HEK293 (cell line): ENCODE data around the gene GRM4.
A peak's percentile ranks its signal among the peaks of the same experiment; 100 is the strongest.

ENCODE experiments used
- CTCF ChIA-PET: fragments of 350-600 bp; formaldehyde crosslinking; extraction: SDS; loops from one replicate; lab custom pipeline; 2021; ENCODE audit warnings: antibody characterized with exemption; lab: Yijun Ruan, JAX
- POLR2A ChIA-PET: fragments of 300-600 bp; formaldehyde crosslinking; extraction: SDS; loops from one replicate; lab custom pipeline; 2020; ENCODE audit warnings: antibody characterized with exemption, inconsistent platforms; lab: Yijun Ruan, JAX
- H3K27ac ChIP-seq: fragments of 200-500 bp; sonication (Bioruptor generic); 2 replicates; pipeline ENCODE4 v1.5.1; 2014; ENCODE audit warnings: low read depth, low read length, control low read depth, inconsistent platforms; ENCODE audit errors: extremely low read depth
- H3K36me3 ChIP-seq, 2 experiments: fragments of 200-500 bp in 1 of 2; sonication (Bioruptor generic) in 1 of 2; 1 replicate in 1 of 2; 2 replicates in 1 of 2; pipeline ENCODE4 v1.5.1; 2014 to 2017; ENCODE audit warnings: inconsistent platforms in 2 of 2, low read length in 2 of 2; ENCODE audit not compliant: control insufficient read depth in 2 of 2, insufficient read depth in 1 of 2
- H3K4me1 ChIP-seq: fragments of 200-500 bp; sonication (Bioruptor generic); 2 replicates; pipeline ENCODE4 v1.5.1; 2014; ENCODE audit warnings: mild to moderate bottlenecking, low read length, inconsistent platforms; ENCODE audit not compliant: control insufficient read depth, insufficient read depth
- H3K4me3 ChIP-seq: 2 replicates; pipeline ENCODE4 v1.5.1; 2011; ENCODE audit warnings: low read depth, mild to moderate bottlenecking, control low read depth, low read length, moderate library complexity
- H3K9me3 ChIP-seq: fragments of 200-500 bp; sonication (Bioruptor generic); 2 replicates; pipeline ENCODE4 v1.5.1; 2014; ENCODE audit warnings: low read depth, low read length, inconsistent platforms; ENCODE audit not compliant: control insufficient read depth, insufficient read depth
- EGR2 ChIP-seq: fragments of 450-650 bp; formaldehyde crosslinking; IDR thresholded peaks from 2 replicates; pipeline ENCODE4 v1.5.1; 2016; ENCODE audit warnings: low read depth, missing biosample characterization, missing genetic modification characterization
- REPIN1 ChIP-seq: fragments of 450-650 bp; formaldehyde crosslinking; IDR thresholded peaks from 2 replicates; pipeline ENCODE4 v1.5.1; 2017; ENCODE audit warnings: missing biosample characterization, missing genetic modification characterization, low read depth
- ZBTB20 ChIP-seq: fragments of 450-650 bp; formaldehyde crosslinking; IDR thresholded peaks from 2 replicates; pipeline ENCODE4 v1.5.1; 2016; ENCODE audit warnings: missing biosample characterization, missing genetic modification characterization
- ZNF114 ChIP-seq: fragments of 450-650 bp; formaldehyde crosslinking; IDR thresholded peaks from 2 replicates; pipeline ENCODE4 v1.5.0; 2017; ENCODE audit warnings: missing biosample characterization, missing genetic modification characterization
- ZNF2 ChIP-seq: fragments of 450-650 bp; formaldehyde crosslinking; IDR thresholded peaks from 2 replicates; pipeline ENCODE4 v1.5.1; 2016; ENCODE audit warnings: missing biosample characterization, missing genetic modification characterization
- ZNF266 ChIP-seq: fragments of 450-650 bp; formaldehyde crosslinking; IDR thresholded peaks from 2 replicates; pipeline ENCODE4 v1.5.1; 2016; ENCODE audit warnings: missing biosample characterization, missing genetic modification characterization, low read depth
- ZNF274 ChIP-seq, 2 experiments: fragments of 200-500 bp in 1 of 2; fragments of 450-650 bp in 1 of 2; sonication (Bioruptor generic) in 1 of 2; formaldehyde crosslinking in 1 of 2; IDR thresholded peaks; 2 replicates each; pipeline versions ENCODE4 v1.5.1 to v1.6.1; 2014 to 2016; ENCODE audit warnings: borderline replicate concordance in 1 of 2, inconsistent platforms in 1 of 2, low read length in 1 of 2, missing biosample characterization in 1 of 2, missing genetic modification characterization in 1 of 2
- ZNF335 ChIP-seq: fragments of 450-650 bp; formaldehyde crosslinking; conservative IDR thresholded peaks from 2 replicates; pipeline ENCODE4 v1.5.1; 2016; ENCODE audit warnings: missing biosample characterization, missing genetic modification characterization
- ZNF391 ChIP-seq: fragments of 450-650 bp; formaldehyde crosslinking; IDR thresholded peaks from 2 replicates; pipeline ENCODE4 v1.5.1; 2016; ENCODE audit warnings: low read depth, missing biosample characterization, missing genetic modification characterization, borderline replicate concordance
- ZNF48 ChIP-seq: fragments of 450-650 bp; formaldehyde crosslinking; IDR thresholded peaks from 2 replicates; pipeline ENCODE4 v1.5.1; 2016; ENCODE audit warnings: missing biosample characterization, missing genetic modification characterization
- ZNF529 ChIP-seq: fragments of 450-650 bp; formaldehyde crosslinking; IDR thresholded peaks from 2 replicates; pipeline ENCODE4 v1.5.1; 2017; ENCODE audit warnings: missing genetic modification characterization, missing biosample characterization; ENCODE audit not compliant: insufficient replicate concordance
- ZNF623 ChIP-seq: fragments of 450-650 bp; formaldehyde crosslinking; IDR thresholded peaks from 2 replicates; pipeline ENCODE4 v1.5.1; 2016; ENCODE audit warnings: missing biosample characterization, missing genetic modification characterization
- ZNF624 ChIP-seq: fragments of 450-650 bp; formaldehyde crosslinking; IDR thresholded peaks from 2 replicates; pipeline ENCODE4 v1.5.1; 2017; ENCODE audit warnings: missing biosample characterization, missing genetic modification characterization
- ZNF76 ChIP-seq: fragments of 450-650 bp; formaldehyde crosslinking; IDR thresholded peaks from 2 replicates; pipeline ENCODE4; 2016; ENCODE audit warnings: low read depth, missing biosample characterization, missing genetic modification characterization, borderline replicate concordance
- ZSCAN23 ChIP-seq: fragments of 450-650 bp; formaldehyde crosslinking; IDR thresholded peaks from 2 replicates; pipeline ENCODE4 v1.5.1; 2016; ENCODE audit warnings: missing biosample characterization, missing genetic modification characterization
- TF ChIP-seq, protein P1 (sequence below): fragments of 450-650 bp; formaldehyde crosslinking; IDR thresholded peaks from 2 replicates; pipeline ENCODE4 v1.5.1; 2016; ENCODE audit warnings: missing biosample characterization, missing genetic modification characterization
- TF ChIP-seq, protein P2 (sequence below): fragments of 450-650 bp; formaldehyde crosslinking; IDR thresholded peaks from 2 replicates; pipeline ENCODE4 v1.5.0; 2017; ENCODE audit warnings: missing biosample characterization, missing genetic modification characterization, borderline replicate concordance
- TF ChIP-seq, protein P3 (sequence below): fragments of 450-650 bp; formaldehyde crosslinking; optimal IDR thresholded peaks from 2 replicates; pipeline ENCODE3; 2016; ENCODE audit warnings: missing biosample characterization, mild to moderate bottlenecking, missing genetic modification characterization

GRM4 gene

DNA sequence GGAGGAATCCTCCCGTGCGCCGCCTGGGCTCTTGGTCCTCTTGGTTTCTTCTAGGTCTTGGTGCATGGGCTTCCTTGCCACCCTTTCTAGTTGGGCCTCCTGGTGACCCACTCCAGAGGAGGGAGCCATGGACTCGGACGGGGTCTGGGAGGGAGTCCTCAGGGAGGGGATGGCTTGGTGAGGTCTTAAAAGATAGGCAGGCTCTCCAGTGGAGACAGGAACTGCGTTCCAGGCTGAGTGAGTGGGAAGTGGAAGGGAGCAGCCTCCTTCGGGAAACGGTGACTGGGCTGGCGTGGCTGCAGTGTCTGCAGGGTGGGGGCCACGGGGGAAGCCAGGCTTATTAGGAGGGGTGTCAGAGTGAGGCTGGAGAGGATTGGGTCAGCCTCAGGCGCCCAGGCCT lies 152.8 kb downstream of the GRM4 start:
- Histone ChIP-seq H3K4me3 (no peak overlapping the region), H3K9me3 (no peaks in the 10 kb centered on the region), H3K4me1 (peaks cover 9% of the 10 kb centered on the region), H3K36me3 (no peaks in the 10 kb centered on the region), H3K27ac (no peak overlapping the region)
- TF ChIP-seq EGR2 (tag by site-specific recombination): peak; percentile 18; the same call in 1 of the 2 replicates
- TF ChIP-seq, protein P1, sequence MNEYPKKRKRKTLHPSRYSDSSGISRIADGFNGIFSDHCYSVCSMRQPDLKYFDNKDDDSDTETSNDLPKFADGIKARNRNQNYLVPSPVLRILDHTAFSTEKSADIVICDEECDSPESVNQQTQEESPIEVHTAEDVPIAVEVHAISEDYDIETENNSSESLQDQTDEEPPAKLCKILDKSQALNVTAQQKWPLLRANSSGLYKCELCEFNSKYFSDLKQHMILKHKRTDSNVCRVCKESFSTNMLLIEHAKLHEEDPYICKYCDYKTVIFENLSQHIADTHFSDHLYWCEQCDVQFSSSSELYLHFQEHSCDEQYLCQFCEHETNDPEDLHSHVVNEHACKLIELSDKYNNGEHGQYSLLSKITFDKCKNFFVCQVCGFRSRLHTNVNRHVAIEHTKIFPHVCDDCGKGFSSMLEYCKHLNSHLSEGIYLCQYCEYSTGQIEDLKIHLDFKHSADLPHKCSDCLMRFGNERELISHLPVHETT (tag by site-specific recombination): no peak
- ChIA-PET POLR2A (interaction anchor here (0.6 kb wide), 2 partner anchors 1031 to 1406 kb away, joined by 3 to 8 read pairs; no protein-coding TSS in a partner anchor), CTCF (interaction anchor here (0.6 kb wide), 1 partner anchor 9 kb away, joined by 3 read pairs; no protein-coding TSS in a partner anchor)

DNA sequence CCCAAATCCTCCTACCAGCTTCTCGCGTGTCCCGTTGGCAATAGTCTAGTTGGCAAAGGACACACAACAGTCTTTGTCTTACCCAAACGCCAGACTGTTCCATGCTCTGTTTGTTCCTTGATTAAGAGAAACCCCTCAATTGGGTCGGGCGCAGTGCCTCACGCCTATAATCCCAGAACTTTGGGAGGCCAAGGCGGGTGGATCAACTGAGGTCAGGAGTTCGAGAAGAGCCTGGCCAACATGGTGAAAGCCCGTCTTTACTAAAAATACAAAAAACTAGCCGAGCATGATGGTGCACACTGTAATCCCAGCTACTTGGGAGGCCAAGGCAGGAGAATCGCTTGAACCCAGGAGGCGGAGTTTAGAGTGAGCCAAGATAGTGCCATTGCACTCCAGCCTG lies 153.7 kb downstream of the GRM4 start:
- ChIA-PET POLR2A (interaction anchor here (0.6 to 0.7 kb wide), 3 partner anchors 1032 to 1406 kb away, joined by 3 to 8 read pairs (median 6); no protein-coding TSS in a partner anchor), CTCF (interaction anchor here (0.6 to 1.2 kb wide), 2 partner anchors 35 to 43 kb away, joined by 3 to 4 read pairs; no protein-coding TSS in a partner anchor)
- TF ChIP-seq ZBTB20 (tag by site-specific recombination) (no peak), ZNF2 (no peak), ZNF391 (tag by site-specific recombination) (no peak), ZNF624 (tag by site-specific recombination) (no peak), ZNF114 (tag by site-specific recombination) (no peak), ZNF529 (tag by site-specific recombination) (no peak), ZNF266 (no peak), ZNF335 (tag by site-specific recombination) (no peak), ZSCAN23 (tag by site-specific recombination) (no peak), ZNF76 (no peak), ZNF623 (tag by site-specific recombination) (no peak), ZNF274 (IDR thresholded peaks at IDR 0.05; ENCODE audit: low read length) (no peak), ZNF274 (tag by site-specific recombination; IDR thresholded peaks at IDR 0.05; ENCODE audit: borderline replicate concordance) (no peak), ZNF48 (no peak), REPIN1 (no peak)
- TF ChIP-seq, protein P2, sequence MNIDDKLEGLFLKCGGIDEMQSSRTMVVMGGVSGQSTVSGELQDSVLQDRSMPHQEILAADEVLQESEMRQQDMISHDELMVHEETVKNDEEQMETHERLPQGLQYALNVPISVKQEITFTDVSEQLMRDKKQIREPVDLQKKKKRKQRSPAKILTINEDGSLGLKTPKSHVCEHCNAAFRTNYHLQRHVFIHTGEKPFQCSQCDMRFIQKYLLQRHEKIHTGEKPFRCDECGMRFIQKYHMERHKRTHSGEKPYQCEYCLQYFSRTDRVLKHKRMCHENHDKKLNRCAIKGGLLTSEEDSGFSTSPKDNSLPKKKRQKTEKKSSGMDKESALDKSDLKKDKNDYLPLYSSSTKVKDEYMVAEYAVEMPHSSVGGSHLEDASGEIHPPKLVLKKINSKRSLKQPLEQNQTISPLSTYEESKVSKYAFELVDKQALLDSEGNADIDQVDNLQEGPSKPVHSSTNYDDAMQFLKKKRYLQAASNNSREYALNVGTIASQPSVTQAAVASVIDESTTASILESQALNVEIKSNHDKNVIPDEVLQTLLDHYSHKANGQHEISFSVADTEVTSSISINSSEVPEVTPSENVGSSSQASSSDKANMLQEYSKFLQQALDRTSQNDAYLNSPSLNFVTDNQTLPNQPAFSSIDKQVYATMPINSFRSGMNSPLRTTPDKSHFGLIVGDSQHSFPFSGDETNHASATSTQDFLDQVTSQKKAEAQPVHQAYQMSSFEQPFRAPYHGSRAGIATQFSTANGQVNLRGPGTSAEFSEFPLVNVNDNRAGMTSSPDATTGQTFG: no peak
- TF ChIP-seq, protein P3, sequence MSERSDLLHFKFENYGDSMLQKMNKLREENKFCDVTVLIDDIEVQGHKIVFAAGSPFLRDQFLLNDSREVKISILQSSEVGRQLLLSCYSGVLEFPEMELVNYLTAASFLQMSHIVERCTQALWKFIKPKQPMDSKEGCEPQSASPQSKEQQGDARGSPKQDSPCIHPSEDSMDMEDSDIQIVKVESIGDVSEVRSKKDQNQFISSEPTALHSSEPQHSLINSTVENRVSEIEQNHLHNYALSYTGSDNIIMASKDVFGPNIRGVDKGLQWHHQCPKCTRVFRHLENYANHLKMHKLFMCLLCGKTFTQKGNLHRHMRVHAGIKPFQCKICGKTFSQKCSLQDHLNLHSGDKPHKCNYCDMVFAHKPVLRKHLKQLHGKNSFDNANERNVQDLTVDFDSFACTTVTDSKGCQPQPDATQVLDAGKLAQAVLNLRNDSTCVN (tag by site-specific recombination): no peak
- no peaks in the 10 kb centered on the region for H3K36me3 ChIP-seq
- no peak overlapping the region for H3K4me3 ChIP-seq
- no peak overlapping the region for H3K27ac ChIP-seq
- no peaks in the 10 kb centered on the region for H3K9me3 ChIP-seq
- H3K4me1 ChIP-seq: peaks cover 11% of the 10 kb centered on the region
